ENCODE results near the gene COL5A2. TPM values are rescaled to one million over a fixed set of nuclear protein-coding genes. Genes with fewer than 3 reads are reported as not detected.

The COL5A2 gene
- total and polyA plus RNA-seq, 2 donors (not counting 3 experiments of a cell fraction or from before 2014, with no cell fraction given), result 47.4 to 123 TPM

DNA sequence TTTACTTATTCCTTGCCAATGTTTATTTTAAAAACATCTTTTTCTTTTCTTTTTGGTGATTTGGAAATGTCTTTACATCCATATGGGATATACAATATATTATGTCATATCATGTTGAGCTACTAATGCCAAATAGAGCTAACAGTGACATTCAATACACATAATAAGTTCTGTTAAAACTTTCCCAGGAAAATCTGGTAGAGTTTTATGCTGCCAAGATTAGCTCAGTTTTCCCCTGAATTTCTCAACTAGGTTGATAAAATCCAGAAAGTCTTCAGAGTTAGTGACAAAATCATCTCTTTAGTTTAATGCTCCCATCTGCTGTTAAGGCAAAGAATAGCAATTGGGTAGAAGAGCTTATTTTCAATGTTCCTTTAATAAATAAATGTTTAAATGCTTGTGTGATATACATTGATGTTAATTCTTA is 195.5 kb downstream of the COL5A2 start:
- ChIA-PET POLR2A (interaction anchor here (0.8 kb wide), 1 partner anchor 457 kb away, joined by 3 read pairs; no protein-coding TSS in a partner anchor), CTCF (interaction anchor here (0.6 to 5.5 kb wide), 48 partner anchors 8 to 1402 kb away, joined by 3 to 250 read pairs (median 4); partner anchors contain the start of gene COL3A1)
- H4K20me1 ChIP-seq (replicated peaks; ENCODE audit: control insufficient read depth, extremely low read depth, insufficient read depth, low read length), result no peaks in the 10 kb centered on the region
- dilution Hi-C loops (cut with MboI; ENCODE audit: extremely low pct_ligation_motif_present, low sequenced_read_pairs), result no loop called here
- H3K9me3 ChIP-seq (replicated peaks; ENCODE audit: control insufficient read depth, insufficient read depth, low read length), result no peaks in the 10 kb centered on the region
- H3K4me3 ChIP-seq (replicated peaks in 1 of 3; ENCODE audit: insufficient read depth in 1 of 3, low read depth in 1 of 3, low read length in 3 of 3), result no peak overlapping the region
- no peaks in the 10 kb centered on the region for H3K79me2 ChIP-seq (ENCODE audit: control insufficient read depth, insufficient read depth, low read length)
- H3K4me1 ChIP-seq (ENCODE audit: control insufficient read depth, extremely low read depth, insufficient read depth, low read length), result peaks cover 6% of the 10 kb centered on the region
- intact Hi-C loops (cut with micrococcal nuclease), result no loop called here
- no TSS peak for BruUV-seq (replicated peaks)
- TF ChIP-seq GATA2 (IDR thresholded peaks at IDR 0.05; ENCODE audit: insufficient read depth, insufficient read length, low read depth, low read length) (no peak), CTCF (IDR thresholded peaks at IDR 0.05; ENCODE audit: extremely low read depth in 1 of 2, insufficient read depth in 1 of 2, low read depth in 1 of 2, low read length in 2 of 2) (peak in 1 of 2 donors; percentile 15), POLR2A (IDR thresholded peaks at IDR 0.05; ENCODE audit: low read depth, low read length) (no peak), MYC (IDR thresholded peaks at IDR 0.05; ENCODE audit: low read depth, low read length) (no peak)
- H3K27me3 ChIP-seq (ENCODE audit: control insufficient read depth in 2 of 2, insufficient read depth in 2 of 2, low read length in 2 of 2), result no peaks in the 10 kb centered on the region
- H3K9me1 ChIP-seq (replicated peaks; ENCODE audit: control insufficient read depth, extremely low read depth, insufficient read depth, low read length), result no peaks in the 10 kb centered on the region
- DNase-seq (ENCODE audit: low read depth, low spot score) (peak; percentile 64), FAIRE-seq (no peak)
- no peak overlapping the region for H3K27ac ChIP-seq (ENCODE audit: insufficient read depth, low read depth, low read length)
- H3K36me3 ChIP-seq (ENCODE audit: control insufficient read depth in 2 of 2, extremely low read depth in 1 of 2, insufficient read depth in 2 of 2, low read length in 2 of 2), result no peaks in the 10 kb centered on the region
- H3K4me2 ChIP-seq (ENCODE audit: insufficient read depth, low read length), result no peak overlapping the region
- H2AFZ ChIP-seq (ENCODE audit: low read depth, low read length), result no peak overlapping the region
- no peak overlapping the region for H3K9ac ChIP-seq (replicated peaks; ENCODE audit: extremely low read depth, insufficient read depth, low read length)

DNA sequence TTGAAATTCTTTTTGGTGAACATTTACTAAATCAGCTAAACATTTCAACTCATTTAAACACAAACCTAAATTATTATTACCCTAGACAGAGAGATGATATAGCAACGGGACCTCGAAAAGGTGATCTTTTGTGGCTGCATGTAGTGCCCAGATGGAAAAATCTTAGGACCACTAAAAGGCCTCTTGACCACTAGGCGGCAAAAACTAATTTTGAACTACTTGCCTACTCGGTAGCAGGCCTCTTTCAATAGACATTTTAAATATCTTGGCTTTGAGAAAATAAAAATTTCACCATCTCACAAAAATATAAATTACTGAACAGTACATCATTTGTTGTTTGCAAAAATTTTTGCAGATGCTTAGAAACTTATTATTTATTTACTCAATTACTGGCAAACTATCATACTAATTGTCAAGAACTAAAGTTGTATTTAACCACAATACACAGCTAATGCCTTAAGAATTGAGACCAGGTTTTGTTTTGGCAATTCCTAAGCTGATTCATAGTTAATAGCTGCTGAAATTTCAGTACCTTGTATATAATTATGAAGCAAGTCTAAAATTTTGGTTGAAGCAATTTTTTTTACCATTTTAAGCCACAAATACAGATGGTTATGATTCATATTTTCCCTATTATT is 196.0 kb downstream of the COL5A2 start:
- H4K20me1 ChIP-seq (replicated peaks; ENCODE audit: control insufficient read depth, extremely low read depth, insufficient read depth, low read length), result no peaks in the 10 kb centered on the region
- no peaks in the 10 kb centered on the region for H3K36me3 ChIP-seq (ENCODE audit: control insufficient read depth in 2 of 2, extremely low read depth in 1 of 2, insufficient read depth in 2 of 2, low read length in 2 of 2)
- no peak overlapping the region for H3K4me2 ChIP-seq (ENCODE audit: insufficient read depth, low read length)
- H3K27me3 ChIP-seq (ENCODE audit: control insufficient read depth in 2 of 2, insufficient read depth in 2 of 2, low read length in 2 of 2), result no peaks in the 10 kb centered on the region
- no peak for TF ChIP-seq POLR2AphosphoS5 (IDR thresholded peaks at IDR 0.05; ENCODE audit: insufficient read depth, low read depth, low read length)
- TF ChIP-seq MYC (IDR thresholded peaks at IDR 0.05; ENCODE audit: low read depth, low read length), result no peak
- TF ChIP-seq GATA2 (IDR thresholded peaks at IDR 0.05; ENCODE audit: insufficient read depth, insufficient read length, low read depth, low read length), result no peak
- TF ChIP-seq, protein P1, sequence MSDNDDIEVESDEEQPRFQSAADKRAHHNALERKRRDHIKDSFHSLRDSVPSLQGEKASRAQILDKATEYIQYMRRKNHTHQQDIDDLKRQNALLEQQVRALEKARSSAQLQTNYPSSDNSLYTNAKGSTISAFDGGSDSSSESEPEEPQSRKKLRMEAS (IDR thresholded peaks at IDR 0.05; ENCODE audit: insufficient read depth, insufficient read length), result no peak
- no peak for TF ChIP-seq FOS (IDR thresholded peaks at IDR 0.05; ENCODE audit: borderline replicate concordance, insufficient read depth, low read length)
- no peak for TF ChIP-seq JUN (IDR thresholded peaks at IDR 0.05; ENCODE audit: borderline replicate concordance, insufficient read depth, insufficient read length, low read depth)
- TF ChIP-seq CTCF (IDR thresholded peaks at IDR 0.05; ENCODE audit: extremely low read depth in 1 of 2, insufficient read depth in 1 of 2, low read depth in 1 of 2, low read length in 2 of 2), result peak; percentile 35
- intact Hi-C loops (cut with micrococcal nuclease), result no loop called here
- no peak overlapping the region for H2AFZ ChIP-seq (ENCODE audit: low read depth, low read length)
- dilution Hi-C loops (cut with MboI; ENCODE audit: extremely low pct_ligation_motif_present, low sequenced_read_pairs), result no loop called here
- CTCF ChIA-PET, result interaction anchor here (0.7 to 5.5 kb wide), 46 partner anchors 9 to 1401 kb away, joined by 3 to 250 read pairs (median 4); partner anchors contain the start of gene COL3A1
- H3K9me1 ChIP-seq (replicated peaks; ENCODE audit: control insufficient read depth, extremely low read depth, insufficient read depth, low read length), result no peaks in the 10 kb centered on the region
- no peaks in the 10 kb centered on the region for H3K9me3 ChIP-seq (replicated peaks; ENCODE audit: control insufficient read depth, insufficient read depth, low read length)
- DNase-seq (ENCODE audit: low read depth, low spot score) (peak; percentile 37), FAIRE-seq (peak; percentile 55)
- no TSS peak for BruUV-seq (replicated peaks)
- POLR2A ChIA-PET, result interaction anchor here (0.8 kb wide), 1 partner anchor 457 kb away, joined by 3 read pairs; no protein-coding TSS in a partner anchor
- H3K27ac ChIP-seq (ENCODE audit: insufficient read depth, low read depth, low read length), result no peak overlapping the region
- no peak overlapping the region for H3K4me3 ChIP-seq (replicated peaks in 1 of 3; ENCODE audit: insufficient read depth in 1 of 3, low read depth in 1 of 3, low read length in 3 of 3)
- H3K79me2 ChIP-seq (ENCODE audit: control insufficient read depth, insufficient read depth, low read length), result no peaks in the 10 kb centered on the region
- peaks cover 12% of the 10 kb centered on the region for H3K4me1 ChIP-seq (ENCODE audit: control insufficient read depth, extremely low read depth, insufficient read depth, low read length)
- H3K9ac ChIP-seq (replicated peaks; ENCODE audit: extremely low read depth, insufficient read depth, low read length), result no peak overlapping the region

All from endothelial cell of umbilical vein (primary cell).